SK-N-SH (cell line): Measurements from ENCODE around the gene MRPS18A. TPM values are rescaled to one million over a fixed set of nuclear protein-coding genes. Genes with fewer than 3 reads are reported as not detected.

Experiments
- CTCF ChIA-PET: fragments of 300-600, 350-600 bp; formaldehyde crosslinking; extraction: SDS; loops from one replicate; lab custom pipeline; 2021; lab: Yijun Ruan, JAX
- POLR2A ChIA-PET: fragments of 350-600 bp; sonication (Branson Sonifier 250); formaldehyde crosslinking; extraction: SDS; loops from one replicate; lab custom pipeline; 2020; ENCODE audit warnings: antibody characterized with exemption, inconsistent platforms; lab: Yijun Ruan, JAX
- DNase-seq: peaks from one replicate; pipeline ENCODE4 v3.0.0; 2012
- H2AFZ ChIP-seq: fragments of 200-600 bp; sonication (generic); 2 replicates; pipeline ENCODE4 v1.8.1; 2016; ENCODE audit warnings: antibody characterized with exemption, mild to moderate bottlenecking, low read depth
- H3F3A ChIP-seq: fragments of 200-600 bp; sonication (generic); replicated peaks from 2 replicates; pipeline ENCODE3; 2016; ENCODE audit warnings: antibody characterized with exemption, mild to moderate bottlenecking; ENCODE audit not compliant: insufficient read depth
- H3K27ac ChIP-seq, 2 experiments: fragments of 200-500 bp in 1 of 2; fragments of 200-600 bp in 1 of 2; sonication (Bioruptor generic) in 1 of 2; sonication (generic), shearing (Covaris generic) in 1 of 2; 2 replicates each; pipeline versions ENCODE4 v1.5.1 to v1.6.1; 2014 to 2016; ENCODE audit warnings: low read depth in 2 of 2, inconsistent platforms in 1 of 2, low read length in 1 of 2, mild to moderate bottlenecking in 1 of 2, mixed read lengths in 1 of 2
- H3K27me3 ChIP-seq: fragments of 200-600 bp; sonication (generic), shearing (Covaris generic); 2 replicates; pipeline ENCODE4 v1.6.1; 2016; ENCODE audit warnings: mixed run types; ENCODE audit not compliant: insufficient read depth
- H3K36me3 ChIP-seq, 2 experiments: fragments of 200-500 bp in 1 of 2; fragments of 200-600 bp in 1 of 2; sonication (Bioruptor generic) in 1 of 2; sonication (generic) in 1 of 2; replicated peaks in 1 of 2; 2 replicates each; pipeline versions ENCODE3 to v1.5.1; 2014 to 2016; ENCODE audit warnings: low read length in 1 of 2, mild to moderate bottlenecking in 1 of 2; ENCODE audit not compliant: insufficient read depth in 2 of 2, control insufficient read depth in 1 of 2
- H3K4me1 ChIP-seq, 2 experiments: fragments of 200-500 bp in 1 of 2; fragments of 200-600 bp in 1 of 2; sonication (Bioruptor generic) in 1 of 2; sonication (generic), shearing (Covaris generic) in 1 of 2; 2 replicates each; pipeline versions ENCODE4 v1.5.1 to v1.6.1; 2014 to 2016; ENCODE audit warnings: low read depth in 1 of 2, low read length in 1 of 2, mixed run types in 1 of 2; ENCODE audit not compliant: insufficient read depth in 2 of 2, control insufficient read depth in 1 of 2
- H3K4me2 ChIP-seq: fragments of 200-600 bp; sonication (generic), shearing (Covaris generic); 2 replicates; pipeline ENCODE4 v1.6.1; 2017; ENCODE audit warnings: mixed run types
- H3K4me3 ChIP-seq, 2 experiments: fragments of 200-500 bp in 1 of 2; fragments of 200-600 bp in 1 of 2; sonication (Bioruptor generic) in 1 of 2; sonication (generic), shearing (Covaris generic) in 1 of 2; 2 replicates each; pipeline versions ENCODE4 v1.5.1 to v1.8.1; 2014 to 2016; ENCODE audit warnings: low read depth in 2 of 2, inconsistent platforms in 1 of 2, low read length in 1 of 2, mild to moderate bottlenecking in 1 of 2, mixed read lengths in 1 of 2, moderate library complexity in 1 of 2
- H3K79me2 ChIP-seq: fragments of 200-600 bp; sonication (generic); 2 replicates; pipeline ENCODE4 v1.8.1; 2017; ENCODE audit warnings: mild to moderate bottlenecking; ENCODE audit not compliant: insufficient read depth
- H3K9ac ChIP-seq: fragments of 200-600 bp; sonication (generic); 2 replicates; pipeline ENCODE4 v1.6.1; 2017; ENCODE audit warnings: mixed run types
- H3K9me2 ChIP-seq: fragments of 200-600 bp; sonication (generic); 2 replicates; pipeline ENCODE4 v1.6.1; 2017; ENCODE audit warnings: mixed run types
- H3K9me3 ChIP-seq: fragments of 200-600 bp; sonication (generic); 2 replicates; pipeline ENCODE4 v1.6.1; 2017; ENCODE audit warnings: mixed run types, mild to moderate bottlenecking, moderate library complexity
- H4K20me1 ChIP-seq: fragments of 200-600 bp; sonication (generic); 2 replicates; pipeline ENCODE4 v1.6.1; 2017; ENCODE audit warnings: mild to moderate bottlenecking, mixed run types; ENCODE audit not compliant: insufficient read depth
- CTCF ChIP-seq: fragments of 200-600 bp; sonication (generic); IDR thresholded peaks from 2 replicates; pipeline ENCODE4 v1.6.1; 2017; ENCODE audit warnings: antibody characterized with exemption, mild to moderate bottlenecking, moderate library complexity
- EP300 ChIP-seq, 2 experiments: IDR thresholded peaks; 2 replicates each; pipeline versions ENCODE4 v1.4.0 to v1.6.1; 2012; ENCODE audit warnings: borderline replicate concordance in 1 of 2, low read depth in 1 of 2, low read length in 1 of 2
- FOXJ3 ChIP-seq: sonication (generic); formaldehyde crosslinking; IDR thresholded peaks from 2 replicates; pipeline ENCODE4 v1.5.1; 2020; ENCODE audit warnings: mild to moderate bottlenecking, missing genetic modification reagents
- FOXM1 ChIP-seq: IDR thresholded peaks from 2 replicates; pipeline ENCODE4 v1.4.0; 2012; ENCODE audit warnings: low read depth, mild to moderate bottlenecking
- IRF3 ChIP-seq: fragments of 150-350 bp; IDR thresholded peaks from 2 replicates; pipeline ENCODE4 v1.6.1; 2016; ENCODE audit warnings: mild to moderate bottlenecking, low read depth, low read length
- JUND ChIP-seq: IDR thresholded peaks from 2 replicates; pipeline ENCODE4 v1.4.0; 2012
- MAX ChIP-seq: IDR thresholded peaks from 2 replicates; pipeline ENCODE4 v1.4.0; 2012; ENCODE audit warnings: low read depth
- MEF2A ChIP-seq: IDR thresholded peaks from 2 replicates; pipeline ENCODE4 v1.4.0; 2012; ENCODE audit warnings: low read depth, borderline replicate concordance
- MXI1 ChIP-seq: IDR thresholded peaks from 2 replicates; pipeline ENCODE4 v1.6.1; 2012; ENCODE audit warnings: mild to moderate bottlenecking, low read depth, low read length, improper control_type of control experiment
- NRF1 ChIP-seq: IDR thresholded peaks from 2 replicates; pipeline ENCODE4 v1.6.1; 2012; ENCODE audit warnings: low read depth, mild to moderate bottlenecking, low read length
- PBX3 ChIP-seq: IDR thresholded peaks from 2 replicates; pipeline ENCODE4; 2012
- REST ChIP-seq: IDR thresholded peaks from 2 replicates; pipeline ENCODE4 v1.6.1; 2012; ENCODE audit warnings: mild to moderate bottlenecking, low read depth, low read length, moderate library complexity
- SIN3A ChIP-seq: IDR thresholded peaks from 2 replicates; pipeline ENCODE4 v1.6.1; 2012; ENCODE audit warnings: low read depth, mild to moderate bottlenecking, low read length, moderate library complexity, borderline replicate concordance
- TEAD4 ChIP-seq: IDR thresholded peaks from 2 replicates; pipeline ENCODE4 v1.4.0; 2012; ENCODE audit warnings: mild to moderate bottlenecking, borderline replicate concordance; ENCODE audit not compliant: insufficient read depth
- USF1 ChIP-seq: IDR thresholded peaks from 2 replicates; pipeline ENCODE4 v1.4.0; 2012; ENCODE audit warnings: low read depth, borderline replicate concordance
- YY1 ChIP-seq: IDR thresholded peaks from 2 replicates; pipeline ENCODE4 v1.4.0; 2012; ENCODE audit warnings: low read depth, mild to moderate bottlenecking
- WGBS: methylation state at CpG from one replicate; pipeline ENCODE4 v1.1.6; 2017; ENCODE audit warnings: low lambda C conversion rate; 5-methylcytosine and 5-hydroxymethylcytosine counted together
- polyA plus RNA-seq, 3 experiments: library from polyadenylated mRNA; depleted of rRNA; stranded (reverse); fragments of >200 nt; gene quantifications; 2 replicates each; pipeline ENCODE4 v1.2.3, GENCODE V29; 2012

The MRPS18A gene
- polyA plus RNA-seq, 1 of the 3 experiments (the other 2 are of a cell fraction) = 57.0 TPM

GRCh38 chr6:43705996-43706395, 18.4 kb upstream of the MRPS18A start:
- POLR2A ChIA-PET = no interaction called here
- CTCF ChIA-PET = interaction anchor here (0.9 kb wide), 1 partner anchor 23 kb away, joined by 3 read pairs; no protein-coding TSS in a partner anchor
- DNase-seq = no peak
- TF ChIP-seq YY1 (no peak), TEAD4 (no peak), USF1 (no peak), MAX (no peak), EP300 (IDR thresholded peaks at IDR 0.05; ENCODE audit: borderline replicate concordance in 1 of 2, low read depth in 1 of 2, low read length in 1 of 2) (no peak), FOXJ3 (CRISPR knock-in tag) (no peak), IRF3 (no peak)
- Histone ChIP-seq H3K27ac (no peak overlapping the region), H3F3A (no peaks in the 10 kb centered on the region), H3K27me3 (no peaks in the 10 kb centered on the region; the same call in 1 of the 2 replicates), H3K36me3 (no peaks in the 10 kb centered on the region), H2AFZ (no peak overlapping the region; the same call in 1 of the 2 replicates), H4K20me1 (no peaks in the 10 kb centered on the region), H3K4me1 (peaks cover 0 to 5% of the 10 kb centered on the region in 2 experiments; a peak in 1 of 4 replicates), H3K9me3 (no peaks in the 10 kb centered on the region), H3K4me3 (no peak overlapping the region), H3K4me2 (no peak overlapping the region), H3K9ac (no peak overlapping the region), H3K79me2 (no peaks in the 10 kb centered on the region), H3K9me2 (no peaks in the 10 kb centered on the region)
- WGBS = 85% methylated on average over 3 of the region's 3 CpGs

GRCh38 chr6:43703512-43704429, 16.2 kb upstream of the MRPS18A start:
- Histone ChIP-seq H3F3A (no peaks in the 10 kb centered on the region), H3K4me3 (no peak overlapping the region), H2AFZ (no peak overlapping the region), H3K79me2 (no peaks in the 10 kb centered on the region), H3K27ac (no peak overlapping the region), H3K4me2 (no peak overlapping the region), H3K4me1 (peaks cover 0 to 15% of the 10 kb centered on the region in 2 experiments; a peak in 1 of 4 replicates), H3K9me3 (no peaks in the 10 kb centered on the region), H4K20me1 (no peaks in the 10 kb centered on the region), H3K9me2 (no peaks in the 10 kb centered on the region), H3K9ac (no peak overlapping the region), H3K36me3 (no peaks in the 10 kb centered on the region), H3K27me3 (no peaks in the 10 kb centered on the region; the same call in 1 of the 2 replicates)
- no peak for DNase-seq
- WGBS = 72% methylated on average over 8 of the region's 8 CpGs
- POLR2A ChIA-PET = no interaction called here
- CTCF ChIA-PET = interaction anchor here (0.9 to 1.4 kb wide), 3 partner anchors 11 to 66 kb away, joined by 3 to 5 read pairs (median 4); partner anchors contain the start of gene VEGFA
- TF ChIP-seq FOXM1 (no peak), NRF1 (no peak), PBX3 (no peak), REST (no peak), MEF2A (no peak), MXI1 (no peak), CTCF (no peak), SIN3A (no peak), JUND (no peak), YY1 (no peak)
